NCI-H69 (cell line): Measurements from ENCODE around the gene BRSK2.

ENCODE experiments used
- DNase-seq: peaks from one replicate; lab custom pipeline; 2025; lab: John Stamatoyannopoulos, UW

BRSK2 gene

GRCh38 chr11:1438261-1438966 is 48.7 kb downstream of the BRSK2 start:
- no peak for DNase-seq

GRCh38 chr11:1438967-1439330 is 49.2 kb downstream of the BRSK2 start:
- DNase-seq: no peak

- no peak for DNase-seq
Measured at GRCh38 chr11:1439341-1439740, 49.6 kb downstream of the BRSK2 start.

GRCh38 chr11:1440066-1440465 is 50.3 kb downstream of the BRSK2 start:
- DNase-seq: no peak

- DNase-seq: no peak
Measured at GRCh38 chr11:1440496-1440895, 50.8 kb downstream of the BRSK2 start.

- no peak for DNase-seq
Measured at GRCh38 chr11:1442163-1442562, 52.4 kb downstream of the BRSK2 start.

- no peak for DNase-seq
Measured at GRCh38 chr11:1442807-1443366, 53.2 kb downstream of the BRSK2 start.

GRCh38 chr11:1443737-1444136 is 54.0 kb downstream of the BRSK2 start:
- DNase-seq: no peak

- DNase-seq: no peak
Measured at GRCh38 chr11:1444321-1444720, 54.6 kb downstream of the BRSK2 start.

- DNase-seq: no peak
Measured at GRCh38 chr11:1444823-1445422, 55.2 kb downstream of the BRSK2 start.

- no peak for DNase-seq
Measured at GRCh38 chr11:1445741-1446445, 56.2 kb downstream of the BRSK2 start.

- no peak for DNase-seq
Measured at GRCh38 chr11:1446623-1447022, 56.9 kb downstream of the BRSK2 start.

- DNase-seq: no peak
Measured at GRCh38 chr11:1447845-1448825, 58.4 kb downstream of the BRSK2 start.

GRCh38 chr11:1448882-1449281 is 59.1 kb downstream of the BRSK2 start:
- no peak for DNase-seq

- DNase-seq: no peak
Measured at GRCh38 chr11:1449490-1450243, 59.9 kb downstream of the BRSK2 start.

- DNase-seq: no peak
Measured at GRCh38 chr11:1450344-1450875, 60.7 kb downstream of the BRSK2 start.

GRCh38 chr11:1450949-1451710 is 61.4 kb downstream of the BRSK2 start:
- DNase-seq: no peak

- no peak for DNase-seq
Measured at GRCh38 chr11:1451781-1452470, 62.2 kb downstream of the BRSK2 start.

- DNase-seq: no peak
Measured at GRCh38 chr11:1452744-1453143, 63.0 kb downstream of the BRSK2 start.
